ENCODE measurements around the gene KCNQ2. TPM values are rescaled to one million over a fixed set of nuclear protein-coding genes. Genes with fewer than 3 reads are reported as not detected.

The KCNQ2 gene
- total RNA-seq, 4 donors from 2014 or later = 0.19 to 0.40 (median 0.40) TPM; not detected in 1

- no peak for TF ChIP-seq EP300 (IDR thresholded peaks at IDR 0.05)
- TF ChIP-seq CTCF (IDR thresholded peaks at IDR 0.05) = peak in 2 of 4 experiments; percentile 19 to 34
- no peak for TF ChIP-seq POLR2A (IDR thresholded peaks at IDR 0.05)
- no peak for TF ChIP-seq POLR2AphosphoS5 (IDR thresholded peaks at IDR 0.05)
- Histone ChIP-seq H3K4me3 (peak within 1 kb of the TSS; percentile 10 to 55), H3K9me3 (peaks cover 0 to under 1% (median 0%) of the 10 kb centered on the region in 3 donors), H3K36me3 (no peaks in the 10 kb centered on the region), H3K27ac (no peak within 1 kb of the TSS), H3K4me1 (peaks cover 0 to 48% (median 12%) of the 10 kb centered on the region in 3 donors), H3K27me3 (peaks cover 91% of the 10 kb centered on the region)
- ATAC-seq = peak; percentile 27
- no CpG with 5 or more reads among the region's 58 CpGs for WGBS, 2 donors (ENCODE audit: low coverage in 1 of 2)
These were observed 26.5 kb upstream of the KCNQ2 start, which contains the start of gene EEF1A2 for GRCh38 chr20:63498960-63499337. TSS of gene EEF1A2 (minus strand) at chr20:63499083. CDS start at chr20:63497763, 1,320 bp downstream.

- Histone ChIP-seq H3K4me3 (peak overlapping the region in 1 of 2 donors; percentile 55), H3K4me1 (peaks cover 0 to 48% (median 12%) of the 10 kb centered on the region in 3 donors), H3K27ac (no peak overlapping the region), H3K9me3 (no peaks in the 10 kb centered on the region), H3K36me3 (no peaks in the 10 kb centered on the region), H3K27me3 (peaks cover 89% of the 10 kb centered on the region)
- ATAC-seq = peak; percentile 29
- no peak for TF ChIP-seq POLR2A (IDR thresholded peaks at IDR 0.05)
- no peak for TF ChIP-seq POLR2AphosphoS5 (IDR thresholded peaks at IDR 0.05)
- no peak for TF ChIP-seq EP300 (IDR thresholded peaks at IDR 0.05)
- TF ChIP-seq CTCF (IDR thresholded peaks at IDR 0.05) = no peak
- WGBS, 2 donors (ENCODE audit: low coverage in 1 of 2) = no CpG with 5 or more reads among the region's 60 CpGs
These were observed 25.8 kb upstream of the KCNQ2 start for GRCh38 chr20:63497946-63498935.

GRCh38 chr20:63497138-63497945 lies 24.9 kb upstream of the KCNQ2 start:
- no peak overlapping the region for H3K4me3 ChIP-seq
- ATAC-seq = no peak
- no peak for TF ChIP-seq CTCF (IDR thresholded peaks at IDR 0.05)
- no peak for TF ChIP-seq EP300 (IDR thresholded peaks at IDR 0.05)
- TF ChIP-seq POLR2AphosphoS5 (IDR thresholded peaks at IDR 0.05) = no peak
- no peak for TF ChIP-seq POLR2A (IDR thresholded peaks at IDR 0.05)
- H3K27me3 ChIP-seq = peaks cover 80% of the 10 kb centered on the region
- no peak overlapping the region for H3K27ac ChIP-seq
- no peaks in the 10 kb centered on the region for H3K36me3 ChIP-seq
- peaks cover 0 to 48% (median 12%) of the 10 kb centered on the region in 3 donors for H3K4me1 ChIP-seq
- 91% methylated on average over 4 of the region's 20 CpGs; no CpG with 5 or more reads in 1 of the 2 donors for WGBS, 2 donors (ENCODE audit: low coverage in 1 of 2)
- H3K9me3 ChIP-seq = no peaks in the 10 kb centered on the region

- Histone ChIP-seq H3K4me1 (peaks cover 0 to 44% (median 12%) of the 10 kb centered on the region in 3 donors), H3K36me3 (no peaks in the 10 kb centered on the region), H3K9me3 (no peaks in the 10 kb centered on the region), H3K4me3 (peak overlapping the region in 1 of 2 donors; percentile 39), H3K27ac (no peak overlapping the region), H3K27me3 (peaks cover 73% of the 10 kb centered on the region)
- no CpG with 5 or more reads among the region's 16 CpGs for whole genome bisulfite sequencing, 2 donors (ENCODE audit: low coverage in 1 of 2)
- no peak for TF ChIP-seq CTCF (IDR thresholded peaks at IDR 0.05)
- no peak for TF ChIP-seq POLR2AphosphoS5 (IDR thresholded peaks at IDR 0.05)
- no peak for TF ChIP-seq EP300 (IDR thresholded peaks at IDR 0.05)
- no peak for TF ChIP-seq POLR2A (IDR thresholded peaks at IDR 0.05)
- peak; percentile 15 for ATAC-seq
These were observed 24.2 kb upstream of the KCNQ2 start for GRCh38 chr20:63496596-63497120.

Measured in gastroesophageal sphincter (tissue), 4 donors.